SH-SY5Y (cell line): ENCODE measurements around the gene DHX34.

ENCODE experiments used
- GATA2 ChIP-seq: IDR thresholded peaks from 2 replicates; pipeline ENCODE4 v1.6.1; 2011; ENCODE audit warnings: mild to moderate bottlenecking, low read depth, low read length
- GATA3 ChIP-seq: IDR thresholded peaks from 2 replicates; pipeline ENCODE4 v1.6.1; 2011; ENCODE audit warnings: low read depth, mild to moderate bottlenecking, low read length, moderate library complexity

DHX34 gene

GRCh38 chr19:47348819-47349795 is at the start of gene DHX34:
Gene DHX34, plus strand, starts transcription at chr19:47349315. Its CDS starts 3,716 bp downstream, at chr19:47353031.
- no peak for TF ChIP-seq GATA2

DNA sequence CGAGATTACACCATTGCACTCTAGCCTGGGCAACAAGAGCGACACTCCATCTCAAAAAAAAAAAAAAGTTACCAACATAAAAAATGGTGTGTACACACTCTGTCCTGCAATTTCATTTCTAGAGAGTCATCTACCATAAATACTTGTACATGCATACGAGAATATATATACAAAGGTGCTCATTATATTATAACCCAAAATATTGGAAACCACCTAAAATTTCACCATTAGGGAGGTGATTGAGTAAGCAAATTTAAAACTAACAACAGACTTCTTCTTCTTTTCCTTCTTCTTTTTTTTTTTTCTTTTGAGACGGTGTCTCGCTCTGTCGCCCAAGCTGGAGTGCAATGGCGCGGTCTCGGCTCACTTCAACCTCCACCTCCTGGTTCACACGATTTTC is 46.9 kb upstream of the DHX34 start:
- TF ChIP-seq GATA2 (no peak), GATA3 (no peak)

DNA sequence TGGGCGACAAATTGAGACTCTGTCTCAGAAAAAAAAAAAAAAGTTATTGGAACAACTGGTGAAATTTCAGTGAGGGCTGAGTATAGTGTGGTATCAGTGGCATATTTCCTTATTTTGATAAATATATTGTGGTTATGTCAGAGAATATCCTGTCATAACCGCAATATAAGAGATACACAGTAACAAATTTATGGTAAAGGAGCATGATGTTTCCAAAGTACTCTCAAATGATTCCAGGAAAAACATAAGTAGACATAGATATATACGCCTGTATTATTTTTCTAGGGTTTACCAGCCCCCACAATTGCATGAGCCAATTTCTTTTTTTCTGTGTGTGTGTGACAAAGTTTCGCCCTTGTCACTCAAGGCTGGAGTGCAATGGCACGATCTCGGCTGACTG is 45.1 kb upstream of the DHX34 start:
- TF ChIP-seq GATA3 (no peak), GATA2 (no peak)

DNA sequence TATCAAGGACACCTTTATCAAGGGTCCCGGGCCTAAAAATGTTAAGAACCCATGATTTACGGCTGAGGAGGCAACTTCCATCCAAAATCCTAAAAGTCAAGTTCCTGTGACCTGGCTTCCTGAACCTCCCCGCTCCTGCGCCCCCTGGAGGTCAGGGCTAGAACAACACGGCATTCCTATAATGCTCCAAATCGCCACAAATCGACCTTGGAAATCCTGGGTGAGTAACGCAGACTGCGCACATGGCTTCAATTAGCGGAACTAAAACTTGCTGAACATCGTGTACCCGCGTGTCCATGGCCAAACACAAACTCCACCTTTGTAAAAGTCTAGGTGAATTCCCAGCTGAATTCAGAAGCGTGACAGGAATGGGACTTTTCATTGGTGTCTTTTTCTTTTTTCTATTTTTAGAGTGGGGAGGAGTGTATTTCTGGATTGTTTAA is 43.8 kb upstream of the DHX34 start:
- TF ChIP-seq GATA3 (no peak), GATA2 (no peak)

DNA sequence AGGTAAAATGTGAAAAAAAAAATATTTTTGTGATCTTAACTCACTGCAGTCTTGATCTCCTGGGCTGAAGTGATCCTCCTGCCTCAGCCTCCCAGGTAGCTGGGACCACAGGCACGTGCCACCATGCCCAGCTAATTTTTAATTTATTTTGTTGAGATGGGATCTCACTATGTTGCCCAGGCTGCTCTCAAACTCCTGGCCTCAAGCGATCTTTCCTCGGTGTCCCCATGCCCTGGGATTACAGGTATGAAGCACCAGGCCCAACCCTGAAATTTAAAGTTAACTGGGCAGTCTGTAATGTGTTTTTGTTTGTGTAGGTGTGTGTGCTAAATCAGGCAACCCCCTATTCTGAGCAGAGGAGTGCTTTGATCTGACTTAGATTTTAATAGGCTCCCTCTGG is 42.8 kb upstream of the DHX34 start:
- no peak for TF ChIP-seq GATA2
- TF ChIP-seq GATA3 = no peak

GRCh38 chr19:47309038-47309437 is 40.1 kb upstream of the DHX34 start:
- TF ChIP-seq GATA3 = no peak
- TF ChIP-seq GATA2 = no peak

GRCh38 chr19:47309608-47310007 is 39.5 kb upstream of the DHX34 start, which contains the start of gene C5AR1:
Gene C5AR1, plus strand, starts transcription at chr19:47309861. Its CDS starts 35 bp downstream, at chr19:47309896.
- no peak for TF ChIP-seq GATA3
- no peak for TF ChIP-seq GATA2

DNA sequence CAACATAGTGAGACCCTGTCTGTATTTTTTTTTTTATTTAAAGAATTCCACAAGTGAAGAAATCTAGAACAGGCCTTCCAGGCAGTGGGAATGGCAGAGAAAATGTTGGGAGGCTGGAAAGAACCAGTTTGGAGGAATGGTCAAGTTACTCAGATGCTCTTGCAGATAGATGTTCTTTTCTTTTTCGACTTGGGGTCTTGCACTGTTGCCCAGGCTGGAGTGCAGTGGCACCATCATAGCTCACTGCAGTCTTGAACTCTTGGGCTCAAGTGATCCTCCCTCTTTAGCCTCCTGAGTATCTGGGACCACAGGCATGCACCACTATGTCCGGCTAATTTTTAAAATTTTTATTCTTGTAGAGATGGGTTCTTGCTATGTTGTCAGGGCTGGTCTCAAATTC is 38.8 kb upstream of the DHX34 start:
- no peak for TF ChIP-seq GATA3
- TF ChIP-seq GATA2 = no peak

DNA sequence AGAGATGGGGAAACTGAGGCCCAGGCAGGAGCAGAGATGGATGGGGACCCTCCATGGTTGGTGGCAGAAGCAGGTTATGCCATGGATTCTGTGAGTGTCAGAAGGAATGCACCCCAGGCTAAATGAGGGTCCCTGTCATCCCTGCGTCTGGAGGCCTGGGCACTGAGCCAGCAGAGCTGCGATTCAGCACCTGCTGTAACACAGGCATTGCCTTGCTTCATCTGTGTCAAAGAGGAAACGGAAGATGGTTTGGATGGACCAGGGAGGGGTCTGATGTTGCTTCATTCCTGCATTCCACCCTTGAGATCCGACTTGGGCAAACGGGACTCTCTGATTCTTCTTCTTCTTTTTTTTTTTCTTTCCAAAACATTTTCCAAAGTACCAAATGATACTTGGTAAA is 38.3 kb upstream of the DHX34 start:
- TF ChIP-seq GATA3 (no peak), GATA2 (no peak)

GRCh38 chr19:47312366-47313006 is 36.6 kb upstream of the DHX34 start:
- TF ChIP-seq GATA2 (no peak), GATA3 (no peak)

DNA sequence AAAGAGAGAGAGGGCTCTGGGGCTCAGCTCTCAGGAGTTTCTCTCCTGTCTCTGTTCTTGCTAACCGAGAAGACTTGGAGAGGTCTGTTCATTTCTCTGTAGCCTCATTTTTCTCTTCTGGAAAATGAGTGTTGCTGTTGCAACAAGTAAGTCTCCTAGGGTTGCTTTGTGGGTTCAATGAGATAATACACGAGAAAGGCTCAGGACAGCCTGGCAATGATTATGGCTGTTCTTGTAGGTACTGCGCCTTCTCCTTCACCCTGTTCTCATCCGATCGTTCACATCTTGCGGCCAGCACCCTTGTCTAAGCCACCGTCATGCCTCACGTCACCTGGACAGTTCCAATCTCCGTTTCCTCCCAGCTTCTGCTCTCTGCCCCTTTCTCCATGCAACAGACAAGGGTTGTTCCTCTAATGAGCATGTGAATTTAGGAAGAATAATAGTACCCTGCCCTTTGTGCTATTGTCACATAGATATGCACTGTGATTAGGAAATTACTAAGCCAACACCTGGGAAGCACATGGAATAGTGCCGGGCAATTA is 35.3 kb upstream of the DHX34 start:
- TF ChIP-seq GATA3 (no peak), GATA2 (no peak)

GRCh38 chr19:47315125-47315821 is 33.8 kb upstream of the DHX34 start:
- no peak for TF ChIP-seq GATA3
- TF ChIP-seq GATA2 = no peak

GRCh38 chr19:47316513-47316912 is 32.6 kb upstream of the DHX34 start:
- TF ChIP-seq GATA3 (no peak), GATA2 (no peak)
